GM19324 (cell line): ENCODE data around the gene SCGB1C2.
"Not testable (repeated sequence)": the region's sequence is repeated elsewhere in the genome, so short reads cannot be mapped to it uniquely, and the experiment has no call there.

Experiments used
- ATAC-seq: cut with Tn5 transposase; IDR thresholded peaks from one replicate; pipeline ENCODE4 v1.9.1; 2021; ENCODE audit warnings: mild to moderate bottlenecking, moderate library complexity; ENCODE audit not compliant: unreplicated experiment, low FRiP score

SCGB1C2 gene

GRCh38 chr17:164303-165235, 27.2 kb downstream of the SCGB1C2 start:
- no peak for ATAC-seq

GRCh38 chr17:165939-166338, 28.6 kb downstream of the SCGB1C2 start:
- no peak for ATAC-seq

- ATAC-seq, result not testable (repeated sequence)
These were observed 31.2 kb downstream of the SCGB1C2 start for GRCh38 chr17:168614-169013.

- no peak for ATAC-seq
These were observed 32.8 kb downstream of the SCGB1C2 start for GRCh38 chr17:170130-170670.

DNA sequence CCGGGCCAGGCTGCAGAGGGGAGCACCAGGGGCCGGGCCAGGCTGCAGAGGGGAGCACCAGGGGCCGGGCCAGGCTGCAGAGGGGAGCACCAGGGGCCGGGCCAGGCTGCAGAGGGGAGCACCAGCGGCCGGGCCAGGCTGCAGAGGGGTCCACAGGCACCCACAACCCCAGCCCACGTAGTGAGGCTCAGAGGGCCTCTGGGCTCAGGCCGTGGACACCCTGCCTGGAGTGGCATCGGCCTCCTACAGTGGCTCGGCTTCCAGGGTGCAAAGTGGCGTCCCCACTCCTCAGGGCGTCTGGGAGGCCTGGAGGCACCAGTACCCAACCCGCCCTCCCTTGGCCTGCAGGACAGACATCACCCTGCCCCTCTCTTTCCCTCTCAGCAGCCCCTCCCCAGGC, 34.5 kb downstream of the SCGB1C2 start:
- no peak for ATAC-seq

DNA sequence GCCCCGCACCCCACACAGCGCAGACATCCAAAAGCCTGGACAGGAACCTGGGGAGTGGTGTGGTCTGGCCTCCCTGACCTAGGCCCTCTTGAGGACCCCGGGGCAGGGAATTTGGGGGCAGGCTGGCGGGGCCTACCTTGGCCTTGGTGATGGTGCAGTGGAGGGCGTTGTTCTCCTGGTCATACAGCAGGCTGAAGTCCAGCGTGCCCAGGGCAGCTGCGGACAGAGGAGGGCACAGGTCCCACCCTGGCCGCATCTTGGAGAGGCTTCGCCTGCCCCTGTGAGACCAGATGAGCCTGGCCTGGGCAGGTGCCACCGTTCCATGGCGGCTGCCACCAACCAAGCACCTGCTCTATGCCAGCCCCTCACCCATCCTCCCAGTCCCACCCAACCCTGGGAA, 35.0 kb downstream of the SCGB1C2 start:
- ATAC-seq, result no peak

GRCh38 chr17:173166-173911, 36.0 kb downstream of the SCGB1C2 start:
- no peak for ATAC-seq

DNA sequence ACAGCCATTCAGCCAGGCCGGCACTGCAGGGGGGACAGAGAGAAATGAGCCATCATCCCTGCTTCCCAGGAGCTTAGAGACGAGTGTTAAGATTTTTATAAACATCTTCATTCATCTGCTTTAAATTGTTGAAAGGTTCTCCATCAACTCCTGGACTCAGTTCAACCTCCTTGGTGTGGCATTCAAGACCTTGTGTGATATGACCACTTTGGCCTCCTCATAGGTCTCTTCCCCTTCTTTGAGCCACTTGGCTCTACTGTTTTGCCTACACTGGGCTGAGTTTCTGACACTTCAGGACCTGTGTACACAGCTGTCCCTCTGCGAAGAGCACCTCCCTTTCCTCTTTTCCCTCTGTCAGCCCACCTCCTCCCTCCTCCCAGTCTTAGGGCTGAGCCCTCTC, 39.8 kb downstream of the SCGB1C2 start:
- ATAC-seq, result no peak

- ATAC-seq, result no peak
These were observed 40.4 kb downstream of the SCGB1C2 start for GRCh38 chr17:177762-178161.

- no peak for ATAC-seq
These were observed 41.1 kb downstream of the SCGB1C2 start for GRCh38 chr17:178292-179065.

DNA sequence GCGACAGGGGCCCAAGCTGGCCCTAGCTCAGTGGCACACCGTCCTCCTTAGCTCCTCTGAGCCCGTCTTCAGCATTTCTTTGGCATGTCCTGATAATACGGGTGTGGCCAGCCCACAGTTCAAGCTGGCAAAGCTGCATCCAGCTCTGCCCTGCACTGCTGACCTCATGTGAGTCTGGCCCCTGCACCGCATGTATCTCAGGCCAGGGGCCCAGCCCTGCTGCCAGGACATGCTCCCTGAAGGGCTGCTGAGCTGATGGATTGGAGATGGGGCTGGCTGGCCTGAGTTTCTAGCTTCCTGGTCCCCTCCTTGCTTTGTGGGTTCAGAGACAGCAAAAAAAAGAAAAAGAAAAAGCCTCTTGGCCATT, 41.7 kb downstream of the SCGB1C2 start:
- no peak for ATAC-seq

DNA sequence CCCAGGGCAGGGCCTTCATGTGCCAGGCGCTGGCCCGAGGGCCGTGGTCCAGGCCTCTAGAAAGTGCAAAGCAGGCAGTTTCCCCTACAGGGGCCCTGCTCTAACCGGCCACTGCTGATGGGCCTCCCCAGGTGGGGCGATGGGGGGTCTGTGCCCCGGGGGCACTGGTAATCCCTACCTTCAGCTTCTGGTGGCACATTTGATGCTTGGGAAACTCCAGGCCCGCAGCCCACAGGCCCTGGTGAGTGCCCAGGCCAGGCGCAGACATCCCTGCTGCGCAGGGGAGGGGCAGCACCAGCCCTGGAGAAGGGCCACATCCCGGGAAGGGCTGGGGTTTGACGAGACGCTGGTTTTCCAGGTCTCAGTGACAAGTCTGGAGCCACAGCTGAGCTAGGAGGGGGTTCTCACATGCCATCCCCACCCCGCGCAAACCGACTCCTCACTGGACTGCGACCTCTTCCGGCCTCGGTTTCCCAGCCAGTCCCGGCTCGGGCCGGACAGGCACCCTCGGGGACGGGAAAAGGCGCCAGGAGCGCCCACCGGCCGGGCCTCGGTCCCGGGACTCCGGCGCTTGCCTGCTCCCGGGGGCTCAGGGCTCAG, 42.5 kb downstream of the SCGB1C2 start:
- ATAC-seq, result no peak

- ATAC-seq, result no peak
These were observed 43.2 kb downstream of the SCGB1C2 start for GRCh38 chr17:180381-181244.

DNA sequence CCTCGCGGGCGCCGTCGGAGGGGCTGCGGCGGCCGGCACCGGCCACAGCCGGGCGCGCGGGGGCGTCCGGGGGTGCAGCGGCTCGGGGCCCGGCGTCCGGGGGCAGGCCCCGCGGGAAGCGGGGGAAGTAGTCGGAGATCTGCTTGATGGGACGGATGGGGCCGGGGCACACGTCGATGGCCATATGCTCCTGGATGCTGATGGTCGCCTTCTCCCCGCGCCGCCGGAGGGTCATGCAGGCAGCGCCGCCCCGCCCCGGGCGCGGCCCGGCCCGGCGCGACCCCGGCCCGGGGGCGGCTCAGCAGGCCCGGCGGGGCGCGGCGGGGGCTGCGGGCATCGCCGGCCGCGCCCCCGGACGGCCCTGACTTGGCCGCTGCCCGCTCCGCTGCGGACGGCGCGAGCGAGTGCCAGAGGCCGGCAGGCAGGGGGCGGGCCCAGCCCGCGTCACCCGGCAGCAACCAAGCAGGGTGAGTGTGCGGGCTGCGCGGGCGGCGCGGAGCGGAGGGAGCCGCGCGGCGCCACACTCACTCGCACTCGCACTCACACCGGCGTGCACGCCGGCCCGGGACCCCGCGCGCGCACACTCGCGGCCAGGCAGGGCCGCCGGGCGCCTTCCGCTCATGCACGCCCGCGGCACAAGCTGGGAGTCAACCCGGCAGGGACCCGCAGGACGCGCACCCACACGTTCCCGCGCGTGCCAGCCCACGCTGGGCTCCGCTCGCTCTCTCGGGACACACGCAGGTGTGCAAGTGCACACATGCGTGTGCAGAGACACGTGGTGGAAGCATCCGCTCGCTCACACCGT, 44.1 kb downstream of the SCGB1C2 start, which contains the start of gene DOC2B:
DOC2B (minus strand) TSS at position 406 of the 805 bp plus-strand sequence; CDS start at position 235, 171 bp downstream.
- no peak for ATAC-seq

GRCh38 chr17:182050-182751, 44.8 kb downstream of the SCGB1C2 start:
- ATAC-seq, result no peak

DNA sequence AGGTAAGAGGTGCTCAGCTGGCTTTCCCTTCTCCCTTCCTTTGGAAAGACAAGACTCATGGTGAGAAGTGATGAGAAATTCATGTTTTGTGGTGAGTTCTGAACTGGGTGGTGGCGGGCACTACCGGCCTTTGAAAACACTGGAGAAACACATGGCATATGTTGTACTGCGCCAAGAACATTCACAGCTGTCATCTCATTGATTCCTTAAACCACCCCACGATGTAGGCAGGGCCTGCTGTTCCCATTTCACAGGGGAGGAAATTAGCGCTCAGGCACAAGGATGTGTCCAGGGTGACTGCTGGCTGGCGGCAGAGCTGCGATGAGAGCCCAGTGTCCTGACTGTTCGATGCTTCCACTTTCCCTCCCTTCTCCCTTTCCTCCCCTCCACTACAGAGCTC, 45.7 kb downstream of the SCGB1C2 start:
- ATAC-seq, result no peak

GRCh38 chr17:185445-186138, 48.2 kb downstream of the SCGB1C2 start:
- ATAC-seq, result no peak
